ENCODE data around the gene NECTIN2.
A peak's percentile ranks its signal among the peaks of the same experiment; 100 is the strongest.
"Not testable (repeated sequence)": the region's sequence is repeated elsewhere in the genome, so short reads cannot be mapped to it uniquely, and the experiment has no call there.

NECTIN2 gene

DNA sequence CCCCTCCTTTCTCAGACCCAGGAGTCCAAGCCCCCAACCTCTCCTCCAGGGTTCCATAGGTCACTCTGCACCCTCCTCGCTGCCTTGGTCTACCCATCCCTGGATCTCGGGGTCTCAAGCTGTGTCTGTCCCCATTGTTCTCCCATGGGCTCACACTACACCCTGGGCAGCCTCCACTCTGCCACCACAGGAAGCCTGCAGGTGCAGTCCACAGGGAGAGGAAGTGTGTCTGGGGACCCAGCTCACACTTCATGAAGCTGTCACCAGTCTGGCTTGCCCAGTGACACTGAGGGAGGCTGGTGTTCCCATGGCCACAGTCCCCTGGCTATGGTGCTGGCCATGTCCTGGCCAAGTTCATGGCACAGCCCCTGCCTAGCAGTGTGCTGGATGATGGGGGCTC, 5.3 kb downstream of the NECTIN2 start:
- no peak for DNase-seq (ENCODE audit: low read depth)

- DNase-seq (ENCODE audit: low read depth), result no peak
Observed at GRCh38 chr19:44855606-44856005, 9.5 kb downstream of the NECTIN2 start.

DNA sequence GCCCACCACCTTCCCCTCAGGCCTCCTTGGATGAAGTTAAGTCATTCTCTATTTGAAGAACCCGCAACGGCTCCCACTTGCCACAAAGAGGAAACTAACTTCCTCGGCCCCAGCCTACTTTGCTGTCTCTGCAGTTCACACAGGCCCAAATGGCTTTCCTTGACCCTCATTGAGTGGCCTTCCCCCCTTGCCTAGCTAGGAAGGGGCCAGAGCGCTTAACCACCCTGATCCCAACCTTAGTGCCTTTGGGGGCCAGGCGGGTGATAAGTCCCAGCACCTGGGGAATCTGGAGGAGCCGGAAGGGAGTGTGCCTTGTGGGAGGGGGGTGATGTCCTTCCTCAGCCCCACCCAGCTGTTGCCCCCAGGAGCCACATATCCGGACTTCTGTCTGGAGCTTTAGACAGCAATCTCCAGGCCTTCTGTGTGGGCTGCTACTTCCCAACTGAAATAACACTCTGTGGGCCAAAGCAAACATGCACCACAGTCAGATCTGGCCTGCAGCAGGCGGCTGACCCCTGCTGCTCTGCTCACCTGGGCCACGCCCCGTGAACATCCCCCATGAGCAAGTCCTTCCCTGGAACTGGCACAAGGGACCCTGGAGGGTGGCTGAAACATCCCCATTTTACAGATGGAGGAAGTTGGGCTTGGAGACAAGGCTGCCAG, 10.5 kb downstream of the NECTIN2 start:
- DNase-seq (ENCODE audit: low read depth), result no peak

DNA sequence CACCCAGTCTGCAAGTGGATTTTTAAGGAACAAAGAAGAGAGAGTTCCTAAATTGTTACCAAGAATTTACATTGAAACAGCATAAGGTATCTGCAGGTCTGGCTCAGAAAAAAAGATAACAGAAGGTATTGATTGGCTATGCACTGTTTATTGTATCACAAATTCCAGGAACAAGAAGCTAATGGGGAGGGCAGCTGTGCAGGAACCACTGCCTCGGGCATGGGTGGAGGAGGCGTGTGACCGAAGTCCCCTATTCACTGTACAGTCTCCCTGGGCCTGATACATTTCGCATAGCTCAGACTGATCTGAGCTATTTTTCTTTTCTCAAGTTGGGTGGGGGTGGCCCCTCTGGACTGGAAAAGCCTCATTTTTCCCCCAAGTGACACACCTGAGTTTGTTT, 11.7 kb downstream of the NECTIN2 start:
- no peak for DNase-seq (ENCODE audit: low read depth)

DNA sequence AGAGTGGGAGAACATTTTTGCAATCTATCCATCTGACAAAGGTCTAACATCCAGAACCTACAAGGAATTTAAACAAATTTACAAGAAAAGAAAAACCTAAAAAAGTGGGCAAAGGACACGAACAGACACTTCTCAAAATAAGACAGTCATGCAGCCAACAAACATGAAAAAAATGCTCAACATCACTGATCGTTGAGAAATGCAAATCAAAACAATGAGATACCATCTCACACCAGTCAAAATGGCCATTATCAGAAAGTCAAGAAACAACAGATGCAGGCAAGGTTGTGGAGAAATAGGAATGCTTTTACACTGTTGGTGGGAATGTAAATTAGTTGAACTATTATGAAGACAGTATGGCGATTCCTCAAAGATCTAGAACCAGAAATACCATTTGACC, 15.5 kb downstream of the NECTIN2 start:
- DNase-seq (ENCODE audit: low read depth), result not testable (repeated sequence)

DNA sequence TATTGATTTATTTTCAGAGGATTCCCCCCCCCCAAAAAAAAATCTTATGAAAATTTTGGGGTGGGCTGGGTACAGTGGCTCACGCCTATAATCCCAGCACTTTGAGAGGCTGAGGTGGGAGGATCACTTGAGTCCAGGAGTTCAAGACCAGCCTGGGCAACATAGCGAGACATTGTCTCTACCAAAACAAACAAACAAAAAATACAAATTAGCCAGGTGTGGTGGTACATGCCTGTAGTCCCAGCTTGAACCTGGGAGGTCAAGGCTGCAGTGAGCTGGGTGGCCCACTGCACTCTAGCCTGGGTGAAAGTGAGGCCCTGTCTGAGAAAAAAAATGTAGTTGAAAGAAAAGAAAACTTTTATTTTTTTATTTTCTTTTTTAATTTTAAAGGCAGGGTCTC, 17.9 kb downstream of the NECTIN2 start:
- no peak for DNase-seq (ENCODE audit: low read depth)

DNA sequence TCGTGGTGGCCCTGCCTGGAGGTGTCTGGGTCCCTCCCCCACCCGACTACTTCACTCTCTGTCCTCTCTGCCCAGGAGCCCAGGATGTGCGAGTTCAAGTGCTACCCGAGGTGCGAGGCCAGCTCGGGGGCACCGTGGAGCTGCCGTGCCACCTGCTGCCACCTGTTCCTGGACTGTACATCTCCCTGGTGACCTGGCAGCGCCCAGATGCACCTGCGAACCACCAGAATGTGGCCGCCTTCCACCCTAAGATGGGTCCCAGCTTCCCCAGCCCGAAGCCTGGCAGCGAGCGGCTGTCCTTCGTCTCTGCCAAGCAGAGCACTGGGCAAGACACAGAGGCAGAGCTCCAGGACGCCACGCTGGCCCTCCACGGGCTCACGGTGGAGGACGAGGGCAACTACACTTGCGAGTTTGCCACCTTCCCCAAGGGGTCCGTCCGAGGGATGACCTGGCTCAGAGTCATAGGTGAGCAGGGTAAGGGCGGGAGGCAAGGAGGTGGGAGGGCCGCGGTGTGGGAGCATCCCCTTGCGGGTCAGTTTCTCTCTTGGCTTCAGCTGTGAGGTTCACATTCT, 19.2 kb downstream of the NECTIN2 start:
- no peak for DNase-seq (ENCODE audit: low read depth)

- no peak for DNase-seq (ENCODE audit: low read depth)
Observed at GRCh38 chr19:44866664-44867063, 20.6 kb downstream of the NECTIN2 start.

GRCh38 chr19:44867578-44867977, 21.5 kb downstream of the NECTIN2 start:
- DNase-seq (ENCODE audit: low read depth), result no peak

DNA sequence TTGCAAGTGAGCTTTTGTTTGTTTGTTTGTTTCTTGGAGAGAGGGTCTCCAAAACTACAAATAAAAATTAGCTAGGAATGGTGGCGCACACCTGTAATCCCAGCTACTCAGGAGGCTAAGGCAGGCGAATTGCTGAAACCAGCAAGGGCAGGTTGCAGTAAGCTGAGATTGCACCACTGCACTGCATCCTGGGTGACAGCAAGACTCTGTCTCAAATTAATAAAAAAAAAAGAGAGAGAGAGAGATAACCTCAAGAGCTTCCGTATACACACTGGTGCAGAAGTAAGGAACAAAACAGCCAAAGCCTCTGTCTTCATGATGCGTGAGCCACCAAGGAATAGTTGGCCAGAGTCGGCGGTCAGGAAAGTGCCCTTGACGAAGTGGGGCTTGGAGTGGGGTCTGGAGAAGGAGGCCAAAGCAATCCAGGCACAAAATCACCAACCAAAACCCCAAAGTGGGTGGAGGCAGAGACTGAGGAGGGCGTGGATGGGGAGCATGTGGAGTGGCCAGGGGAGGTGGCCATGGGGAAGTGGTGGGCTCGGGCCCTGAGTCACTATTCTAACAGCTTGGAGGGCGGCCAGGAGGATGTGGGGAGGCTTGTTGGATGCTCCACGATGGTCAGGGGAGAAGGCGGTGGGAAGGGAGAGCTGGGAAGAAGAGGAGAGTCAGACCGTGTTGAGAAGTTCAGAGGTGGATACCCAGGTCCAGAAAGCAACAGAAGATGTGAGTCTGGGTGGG, 23.8 kb downstream of the NECTIN2 start:
- DNase-seq (ENCODE audit: low read depth), result no peak

DNA sequence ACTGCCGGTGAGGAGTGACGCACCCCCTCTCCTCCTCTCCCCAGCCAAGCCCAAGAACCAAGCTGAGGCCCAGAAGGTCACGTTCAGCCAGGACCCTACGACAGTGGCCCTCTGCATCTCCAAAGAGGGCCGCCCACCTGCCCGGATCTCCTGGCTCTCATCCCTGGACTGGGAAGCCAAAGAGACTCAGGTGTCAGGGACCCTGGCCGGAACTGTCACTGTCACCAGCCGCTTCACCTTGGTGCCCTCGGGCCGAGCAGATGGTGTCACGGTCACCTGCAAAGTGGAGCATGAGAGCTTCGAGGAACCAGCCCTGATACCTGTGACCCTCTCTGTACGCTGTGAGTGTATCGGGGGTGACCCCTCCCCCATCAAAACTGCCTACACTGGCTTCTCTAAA, 25.7 kb downstream of the NECTIN2 start:
- DNase-seq (ENCODE audit: low read depth), result no peak

DNA sequence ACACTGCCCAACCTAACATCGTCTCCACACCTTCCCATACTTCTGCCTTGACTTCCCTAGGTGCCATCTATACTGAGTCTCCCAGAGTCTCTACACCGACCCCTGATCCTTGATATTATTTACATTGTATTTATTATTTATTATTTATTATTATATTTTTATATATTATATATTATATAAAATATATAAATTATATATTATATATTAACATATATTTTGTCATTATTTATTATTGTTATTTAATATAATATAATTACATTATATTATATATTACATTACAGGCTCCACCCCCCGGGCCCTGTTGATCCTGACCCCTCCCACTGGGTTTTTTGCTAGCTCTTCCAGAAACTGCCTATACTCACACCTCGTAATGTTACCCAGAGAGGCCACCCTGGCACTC, 26.6 kb downstream of the NECTIN2 start:
- DNase-seq (ENCODE audit: low read depth), result no peak

DNA sequence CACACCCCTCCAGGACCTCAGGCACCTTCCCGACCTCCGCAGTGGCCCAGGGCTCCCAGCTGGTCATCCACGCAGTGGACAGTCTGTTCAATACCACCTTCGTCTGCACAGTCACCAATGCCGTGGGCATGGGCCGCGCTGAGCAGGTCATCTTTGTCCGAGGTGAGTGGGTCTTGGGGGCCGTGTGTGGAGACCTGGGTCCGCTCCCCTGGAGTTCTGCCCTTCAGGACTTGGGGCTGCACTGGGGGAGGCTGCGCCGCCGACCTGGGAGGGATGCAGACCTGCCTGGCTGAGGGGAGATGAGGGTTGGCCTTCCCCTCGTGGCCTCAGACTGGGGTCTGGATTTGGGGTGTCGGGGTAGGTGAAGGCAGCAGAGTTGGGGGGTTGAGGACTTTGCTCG, 28.2 kb downstream of the NECTIN2 start:
- DNase-seq (ENCODE audit: low read depth), result no peak

- DNase-seq (ENCODE audit: low read depth), result peak; percentile 5
Observed at GRCh38 chr19:44875666-44876451, 29.8 kb downstream of the NECTIN2 start.

- DNase-seq (ENCODE audit: low read depth), result no peak
Observed at GRCh38 chr19:44876930-44877535, 30.9 kb downstream of the NECTIN2 start.

GRCh38 chr19:44878120-44878865, 32.2 kb downstream of the NECTIN2 start:
- no peak for DNase-seq (ENCODE audit: low read depth)

- no peak for DNase-seq (ENCODE audit: low read depth)
Observed at GRCh38 chr19:44879309-44880065, 33.4 kb downstream of the NECTIN2 start.

GRCh38 chr19:44882063-44882462, 36.0 kb downstream of the NECTIN2 start:
- no peak for DNase-seq (ENCODE audit: low read depth)

- not testable (repeated sequence) for DNase-seq (ENCODE audit: low read depth)
Observed at GRCh38 chr19:44882619-44883397, 36.7 kb downstream of the NECTIN2 start.

DNA sequence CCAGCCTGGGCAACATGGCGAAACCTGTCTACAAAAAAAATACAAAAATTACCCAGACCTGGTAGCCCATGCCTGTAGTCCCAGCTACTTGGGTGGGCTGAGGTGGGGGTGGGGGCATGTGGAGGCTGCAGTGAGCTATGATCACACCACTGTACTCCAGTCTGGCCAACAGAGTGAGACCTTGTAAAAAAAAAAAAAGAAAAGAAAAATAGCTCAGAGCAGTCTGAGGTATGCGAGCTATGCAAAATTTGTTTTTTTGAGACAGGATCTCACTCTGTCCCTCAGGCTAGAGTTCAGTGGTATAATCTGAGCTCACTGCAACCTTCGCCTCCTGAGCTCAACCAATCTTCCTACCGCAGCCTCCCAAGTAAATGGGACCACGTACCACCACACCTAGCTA, 37.8 kb downstream of the NECTIN2 start:
- no peak for DNase-seq (ENCODE audit: low read depth)
